NCI-H226 (cell line): Measurements from ENCODE around the gene SHISAL2A.

Source experiments
- DNase-seq: peaks from one replicate; pipeline ENCODE4 v3.0.0-alpha.2; 2015

Gene SHISAL2A

DNA sequence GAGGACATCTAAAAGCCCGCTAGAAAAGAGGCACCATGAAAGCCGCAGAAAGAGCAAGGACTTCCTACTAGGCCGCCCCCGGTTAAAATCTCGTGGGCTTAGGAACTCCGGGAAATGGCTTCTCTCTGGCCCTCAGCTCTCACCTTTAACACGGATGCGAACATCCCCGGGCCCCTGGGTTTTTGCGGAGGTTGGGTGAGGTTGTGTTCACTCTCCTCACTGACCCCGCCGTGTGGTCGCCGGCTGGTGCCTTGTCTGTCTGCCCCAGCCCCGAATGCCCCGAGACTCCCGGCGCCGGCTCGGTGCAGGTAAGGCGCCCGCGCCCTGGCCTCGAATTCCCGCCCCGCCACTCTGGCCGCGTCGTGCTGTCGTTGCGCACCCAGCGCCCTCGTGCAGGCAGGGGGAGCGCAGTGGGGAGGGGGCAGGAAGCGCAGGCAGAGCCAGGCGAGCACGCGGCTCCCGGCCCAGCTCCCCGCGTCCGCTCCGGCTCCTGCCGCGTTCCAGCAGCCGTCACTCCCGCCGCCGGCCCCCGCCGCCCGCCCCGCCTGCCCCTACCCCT is at the start of gene SHISAL2A:
Gene SHISAL2A (plus strand): TSS at position 437 of the 559 bp plus-strand sequence. CDS start 326 bp downstream, outside the sequence.
- no peak for DNase-seq

DNA sequence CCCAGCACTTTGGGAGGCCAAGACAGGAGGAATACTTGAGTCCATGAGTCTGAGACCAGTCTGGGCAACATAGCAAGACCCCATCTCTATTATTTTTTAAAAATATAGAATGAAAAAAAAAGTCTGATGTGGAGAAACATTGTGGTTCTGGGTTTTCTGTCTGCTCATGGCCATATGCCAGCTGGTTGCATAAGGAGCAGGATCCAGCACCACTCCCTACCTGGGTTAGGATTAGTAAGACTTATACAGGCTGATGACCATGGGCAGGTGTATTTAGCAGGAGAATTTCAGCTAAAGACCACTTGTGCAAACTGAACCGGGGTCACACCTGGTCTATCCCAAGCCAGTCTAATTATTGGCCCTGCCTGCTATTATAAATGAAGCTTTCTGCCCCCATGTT is 47.5 kb upstream of the SHISAL2A start:
- no peak for DNase-seq

DNA sequence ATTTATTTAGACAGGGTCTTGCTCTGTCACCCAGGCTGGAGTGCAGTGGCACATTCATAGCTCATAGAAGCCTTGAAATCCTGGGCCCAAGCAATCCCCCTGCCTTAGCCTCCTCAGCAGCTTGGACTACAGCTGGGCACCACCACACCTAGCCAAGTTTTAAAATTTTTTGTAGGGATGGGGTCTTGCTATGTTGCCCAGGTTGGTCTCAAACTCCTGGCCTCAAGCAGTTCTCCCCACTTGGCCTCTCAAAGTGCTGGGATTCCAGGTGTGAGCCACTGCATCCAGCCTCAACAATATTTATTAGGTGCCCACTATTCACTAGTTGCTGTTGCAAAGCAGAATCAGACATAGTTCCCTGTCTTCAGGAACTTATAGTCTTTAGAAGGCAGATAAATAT is 44.9 kb upstream of the SHISAL2A start:
- no peak for DNase-seq

DNA sequence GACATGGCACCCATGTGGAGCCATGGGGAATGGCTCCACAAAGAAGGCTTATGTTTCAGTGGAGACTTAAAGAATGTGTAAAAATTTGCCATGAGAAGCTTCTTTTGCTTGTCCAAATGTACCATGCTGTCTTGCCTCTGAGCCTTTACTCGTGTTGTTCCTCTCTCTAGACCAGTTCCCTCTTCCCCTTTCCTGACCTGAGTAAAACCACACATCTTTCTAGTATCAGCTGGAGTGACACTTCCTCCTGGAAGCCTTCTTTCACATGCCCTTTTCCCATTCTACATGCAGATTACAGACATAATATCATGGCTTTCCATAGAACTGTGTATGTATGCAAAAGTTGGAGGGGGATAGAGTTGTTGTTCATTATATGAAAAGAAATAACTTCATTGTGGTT is 44.4 kb upstream of the SHISAL2A start:
- DNase-seq = no peak

DNA sequence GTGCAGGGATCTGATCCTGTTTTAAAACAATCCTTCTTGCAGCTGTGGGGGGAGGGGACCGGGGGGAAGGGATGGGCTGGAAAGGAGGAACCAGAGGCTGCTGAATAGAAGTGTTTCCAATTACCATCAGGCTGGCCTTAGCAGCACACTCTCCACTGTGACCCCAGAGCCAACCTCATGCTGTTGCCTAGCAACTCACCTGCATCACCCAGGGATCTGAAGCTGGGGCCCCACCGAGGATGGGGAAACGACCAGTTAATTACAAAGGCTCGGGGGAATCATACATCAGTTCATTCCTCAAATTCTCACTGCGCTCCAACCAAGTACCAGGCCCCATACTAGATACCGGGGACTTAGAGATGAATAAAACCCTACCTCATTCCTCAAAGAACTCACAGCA is 42.7 kb upstream of the SHISAL2A start:
- DNase-seq = no peak

DNA sequence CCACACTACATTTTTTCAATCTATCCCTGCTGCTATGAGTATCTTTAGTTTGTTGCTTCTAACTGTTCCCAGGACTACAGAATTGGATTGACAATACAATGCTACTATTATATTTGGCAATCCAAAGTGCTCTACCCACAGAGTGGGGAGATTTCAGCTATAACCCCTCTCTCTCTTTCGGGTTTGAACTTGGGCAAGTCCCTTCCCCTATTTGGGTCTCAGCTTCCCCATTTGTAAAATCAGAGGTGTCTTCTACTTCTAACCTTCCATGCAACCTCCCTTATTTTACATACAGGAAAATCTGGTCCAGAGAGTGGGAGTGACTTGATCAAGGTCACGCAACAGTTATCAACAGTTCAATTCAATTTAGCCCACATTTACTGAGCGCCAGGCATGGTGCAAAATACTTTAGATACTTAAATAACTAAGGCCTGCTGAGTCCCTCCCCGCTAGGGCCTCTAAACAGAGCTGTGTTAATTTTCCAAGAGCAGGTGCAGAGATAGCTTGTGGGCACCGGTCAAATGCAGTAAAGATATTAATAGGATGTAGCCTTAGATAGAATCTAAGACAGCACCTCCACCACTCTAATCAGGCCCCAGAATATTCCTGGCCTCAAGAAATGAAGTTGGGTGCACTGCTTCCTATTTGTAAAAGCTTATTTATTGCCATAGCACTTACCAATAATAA is 40.2 kb upstream of the SHISAL2A start:
- no peak for DNase-seq

DNA sequence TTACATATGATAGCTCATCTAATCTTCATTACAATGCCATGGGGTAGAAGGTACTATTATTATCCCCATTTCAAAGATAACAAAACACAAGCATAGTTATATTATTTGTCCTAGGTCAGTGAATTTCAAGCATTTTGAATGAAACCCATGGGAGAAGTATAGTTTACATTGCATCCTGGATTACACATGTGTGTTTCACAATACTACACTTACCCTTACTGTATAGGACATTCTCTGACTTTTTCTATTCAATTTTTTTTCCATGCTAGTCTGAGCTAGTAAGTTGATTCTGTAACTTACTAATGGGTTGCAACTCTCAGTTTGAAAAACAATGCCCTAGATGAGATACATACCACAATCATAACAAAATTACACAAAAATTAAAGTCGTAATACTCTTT is 39.5 kb upstream of the SHISAL2A start:
- no peak for DNase-seq

DNA sequence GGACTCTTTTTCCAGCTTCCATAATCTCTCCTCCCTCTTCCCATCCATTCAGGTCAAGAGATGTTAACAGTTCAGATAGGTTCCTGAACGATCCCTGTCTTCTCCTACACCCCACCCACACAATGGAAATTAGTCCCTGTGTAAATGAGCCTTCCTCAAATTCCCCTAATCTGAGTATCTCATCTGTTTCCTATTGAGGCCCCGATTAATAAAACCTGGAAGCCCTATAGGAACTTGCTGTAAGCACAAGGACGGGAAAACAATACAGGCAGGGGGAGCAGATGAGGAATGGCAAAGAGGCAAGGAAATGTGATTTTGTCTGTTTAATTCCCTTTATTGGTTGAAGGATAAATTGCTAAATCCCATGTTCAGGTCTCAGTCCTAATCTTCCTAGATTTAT is 37.9 kb upstream of the SHISAL2A start:
- no peak for DNase-seq

DNA sequence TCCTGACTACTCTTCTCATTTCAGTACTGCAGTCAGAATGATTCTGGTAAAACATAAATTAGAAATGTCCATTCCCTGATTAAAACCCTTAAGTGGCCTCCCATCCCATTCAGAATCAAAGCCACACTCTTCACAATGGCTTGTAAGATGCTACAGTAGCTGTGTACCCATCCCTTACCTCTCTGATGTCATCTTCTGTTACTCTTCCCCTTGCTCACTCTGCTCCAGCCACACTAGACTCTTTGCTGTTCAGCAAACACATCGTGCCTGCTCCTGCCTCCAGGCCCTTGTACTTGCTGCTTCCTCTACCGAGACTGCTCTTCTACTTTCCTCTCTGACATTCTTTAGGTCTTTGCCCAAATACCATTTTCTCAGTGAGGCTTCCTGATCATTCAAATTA is 35.1 kb upstream of the SHISAL2A start:
- no peak for DNase-seq

DNA sequence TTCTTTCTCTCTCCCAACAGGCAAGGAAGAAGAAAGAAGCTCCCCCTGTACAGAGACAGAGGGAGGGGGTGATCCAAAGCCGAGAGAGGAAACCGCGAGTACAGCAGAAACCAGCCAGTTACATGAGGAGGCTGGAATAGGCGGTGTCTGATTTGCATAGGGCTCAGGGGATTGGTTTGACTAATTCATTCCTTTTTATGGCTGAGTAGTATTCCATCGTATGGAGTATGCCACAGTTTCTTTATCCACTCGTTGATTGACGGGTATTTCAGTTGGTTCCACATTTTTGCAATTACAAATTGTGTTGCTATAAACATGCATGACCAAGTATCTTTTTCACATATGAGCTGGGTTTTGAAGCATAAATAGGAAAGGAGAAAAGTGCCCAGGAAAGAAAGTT is 34.2 kb upstream of the SHISAL2A start:
- no peak for DNase-seq

DNA sequence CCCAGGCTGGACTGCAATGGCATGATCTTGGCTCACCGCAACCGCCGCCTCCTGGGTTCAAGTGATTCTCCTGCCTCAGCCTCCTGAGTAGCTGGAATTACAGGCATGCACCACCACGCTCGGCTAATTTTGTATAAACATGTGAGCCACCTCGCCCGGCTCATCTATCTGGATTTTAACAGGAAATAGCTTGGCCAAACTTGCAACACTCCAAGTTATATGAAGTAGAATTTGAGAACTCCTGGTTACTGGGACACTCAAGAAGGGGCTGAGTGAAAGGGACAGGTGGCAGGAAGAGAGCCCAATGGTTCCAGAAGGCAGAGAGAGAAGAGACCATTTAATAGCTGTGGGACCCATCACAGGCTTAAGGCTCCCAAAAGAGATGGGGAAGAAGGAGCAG is 33.7 kb upstream of the SHISAL2A start:
- no peak for DNase-seq

DNA sequence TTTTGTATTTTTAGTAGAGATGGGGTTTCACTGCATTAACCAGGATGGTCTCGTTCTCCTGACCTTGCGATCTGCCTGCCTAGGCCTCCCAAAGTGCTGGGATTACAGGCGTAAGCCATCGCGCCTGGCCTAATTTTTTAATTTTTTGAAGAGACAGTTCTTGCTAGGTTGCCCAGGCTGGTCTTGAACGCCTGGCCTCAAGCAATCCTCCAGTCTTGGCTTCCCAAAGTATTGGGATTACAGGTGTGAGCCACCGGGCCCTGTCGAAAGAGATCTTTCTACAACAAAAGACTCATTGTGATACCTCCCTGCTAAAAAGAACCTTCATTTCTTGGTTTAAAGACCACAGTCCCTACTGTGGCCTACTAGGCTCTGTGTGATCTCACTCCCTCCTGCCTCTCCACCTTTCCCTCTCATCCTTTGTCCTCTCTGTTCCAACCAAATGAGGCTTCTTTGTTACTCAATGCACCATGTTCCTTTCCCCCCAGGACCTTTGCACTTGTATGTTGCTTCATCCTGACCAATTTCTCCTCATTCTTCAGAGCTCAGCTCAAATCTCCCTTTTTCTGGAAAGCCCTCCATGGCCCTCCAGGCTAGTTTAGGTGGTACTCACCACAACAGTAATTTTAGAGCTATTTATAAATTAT is 32.3 kb upstream of the SHISAL2A start:
- no peak for DNase-seq

DNA sequence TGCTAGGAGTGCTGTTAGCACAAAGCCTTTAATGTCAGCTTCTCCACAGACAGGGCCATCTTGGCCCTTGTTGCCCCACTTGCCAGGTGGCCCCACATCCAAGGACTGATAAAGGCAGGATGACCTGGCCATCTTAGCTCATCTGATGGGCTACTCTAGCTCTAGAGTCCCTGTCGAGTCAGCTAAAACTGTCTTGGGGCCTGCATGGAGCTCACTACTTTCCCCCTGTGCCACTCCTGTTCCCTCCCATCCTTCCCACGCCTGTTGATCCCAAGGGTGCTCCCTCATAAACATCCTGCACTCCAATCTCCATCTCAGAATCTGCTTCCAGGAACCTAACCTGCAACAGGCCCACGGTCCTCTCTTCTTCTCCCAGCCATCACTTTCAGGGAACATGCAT is 31.4 kb upstream of the SHISAL2A start:
- DNase-seq = no peak

DNA sequence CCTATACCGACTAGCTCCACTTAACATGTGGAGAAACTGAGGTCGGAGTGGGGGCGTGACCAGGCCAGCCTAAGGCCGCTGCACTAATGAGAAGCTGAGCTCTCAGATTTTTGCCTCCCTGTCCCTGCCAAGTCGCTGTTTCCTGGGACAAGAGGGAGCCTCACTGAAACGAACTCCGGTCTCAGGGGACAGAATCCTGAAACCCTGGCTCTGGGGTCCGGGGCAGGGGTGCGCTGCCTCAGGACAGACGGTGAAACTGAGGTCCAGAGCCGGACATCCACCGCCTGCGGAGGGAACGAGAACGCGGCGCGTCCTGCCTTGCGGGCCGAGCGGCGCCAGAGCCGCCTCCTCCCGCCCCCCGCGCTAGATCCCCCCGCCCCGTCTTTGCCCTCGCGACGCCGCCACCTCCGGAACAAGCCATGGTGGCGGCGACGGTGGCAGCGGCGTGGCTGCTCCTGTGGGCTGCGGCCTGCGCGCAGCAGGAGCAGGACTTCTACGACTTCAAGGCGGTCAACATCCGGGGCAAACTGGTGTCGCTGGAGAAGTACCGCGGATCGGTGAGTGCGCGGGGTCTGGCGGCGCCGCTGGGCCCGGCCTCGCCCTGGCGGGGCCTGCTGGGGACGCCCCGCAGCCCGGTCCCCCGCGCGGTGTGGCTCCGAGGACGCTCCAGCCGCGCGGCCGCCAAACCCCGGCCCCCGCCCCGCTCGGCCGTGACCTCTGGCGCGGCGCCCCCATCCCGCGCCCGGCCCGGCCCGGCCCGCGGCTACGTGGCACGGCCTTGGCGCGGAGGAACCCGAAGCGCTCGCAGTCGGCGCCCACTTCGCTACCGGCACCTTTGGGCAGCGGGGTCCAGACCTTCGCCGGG is 30.7 kb upstream of the SHISAL2A start, which contains the start of gene GPX7:
Gene GPX7 (plus strand): TSS at position 381 of the 865 bp plus-strand sequence. CDS start 39 bp downstream, at position 420.
- DNase-seq = no peak

DNA sequence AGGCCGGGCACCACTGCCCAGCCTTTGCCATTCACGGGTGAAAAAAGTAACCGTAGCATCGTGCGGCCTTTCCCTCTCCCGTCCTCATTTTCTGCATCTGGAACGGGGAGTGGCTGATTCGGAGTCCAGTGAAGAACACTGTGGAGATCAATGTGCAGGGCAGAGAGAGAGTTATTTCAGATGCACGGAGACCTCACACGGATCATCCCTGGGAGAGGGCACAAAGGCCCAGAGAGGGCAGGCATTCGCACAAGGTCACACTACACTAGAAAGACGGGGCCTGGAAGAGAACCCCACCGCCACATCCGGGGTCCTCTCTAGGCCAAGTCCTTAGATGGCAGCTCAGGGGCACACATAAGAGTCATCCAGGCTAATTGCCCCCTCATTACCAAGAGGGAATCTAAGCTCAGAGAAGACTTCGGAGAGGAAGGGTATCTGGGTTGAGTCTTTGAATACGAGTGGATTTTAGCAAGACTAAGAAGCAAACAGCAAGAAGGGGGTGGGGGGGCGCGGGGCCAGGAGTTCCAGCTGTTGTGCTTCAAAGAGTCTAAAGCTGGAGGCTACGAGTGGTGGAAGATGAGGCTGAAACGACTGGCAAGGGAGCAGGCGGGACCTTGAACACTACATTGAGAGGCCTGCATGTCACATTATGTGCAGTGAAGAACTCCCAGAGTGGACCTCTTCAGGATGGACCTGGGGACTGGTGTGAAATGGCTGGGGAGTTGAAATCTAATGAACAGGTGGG is 29.9 kb upstream of the SHISAL2A start:
- no peak for DNase-seq

DNA sequence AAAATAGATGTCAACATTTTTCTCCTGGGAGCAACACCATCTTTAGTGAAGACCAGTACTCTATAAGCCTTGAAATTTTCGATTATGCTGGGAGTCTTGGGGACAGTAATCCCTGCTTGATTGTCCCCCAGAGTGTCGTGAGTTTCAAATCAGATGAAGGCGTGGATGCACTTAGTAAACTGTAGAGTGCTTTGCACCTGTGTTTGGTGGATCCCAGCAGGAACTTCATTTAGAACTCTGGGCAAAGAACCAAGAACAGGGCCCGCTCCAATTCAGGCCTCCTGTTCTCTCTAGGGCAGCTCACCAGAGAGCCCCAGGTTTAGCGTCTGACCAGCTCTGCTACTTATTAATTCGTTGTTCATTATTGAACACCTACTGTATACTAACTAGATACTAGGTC is 29.3 kb upstream of the SHISAL2A start:
- DNase-seq = no peak

DNA sequence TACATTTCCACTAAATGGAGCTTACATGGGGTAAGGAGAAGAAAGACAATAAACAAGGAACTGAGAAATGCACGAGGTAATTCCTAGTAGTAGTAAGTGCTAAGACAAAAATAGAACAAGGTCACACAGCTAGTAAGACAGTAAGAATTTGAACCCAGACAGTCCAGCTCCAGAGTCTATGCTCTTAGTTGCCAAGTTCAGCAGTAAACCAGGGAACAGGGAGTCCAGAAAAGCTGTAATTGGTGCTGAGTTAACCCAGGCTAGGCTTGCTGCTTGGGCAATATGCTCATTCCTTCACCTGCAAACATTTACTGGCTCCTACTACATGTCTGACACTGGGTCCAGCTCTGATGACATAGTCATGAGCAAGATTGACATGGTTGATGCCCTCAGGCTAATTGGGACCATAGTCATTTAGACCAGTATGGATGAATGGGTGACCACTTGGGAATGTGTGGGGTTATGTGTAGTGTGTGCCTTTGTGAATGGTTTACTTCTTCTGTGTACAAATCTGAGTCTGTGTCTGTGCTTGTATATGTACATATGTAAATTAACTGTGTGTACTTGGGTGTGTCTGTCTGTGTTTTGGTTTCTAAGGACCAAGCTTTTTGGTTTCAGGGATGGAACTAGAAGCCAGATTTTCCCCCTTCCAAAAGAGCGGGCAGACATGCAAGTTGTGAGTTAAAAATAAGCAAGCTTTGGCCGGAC is 28.8 kb upstream of the SHISAL2A start:
- DNase-seq = no peak

DNA sequence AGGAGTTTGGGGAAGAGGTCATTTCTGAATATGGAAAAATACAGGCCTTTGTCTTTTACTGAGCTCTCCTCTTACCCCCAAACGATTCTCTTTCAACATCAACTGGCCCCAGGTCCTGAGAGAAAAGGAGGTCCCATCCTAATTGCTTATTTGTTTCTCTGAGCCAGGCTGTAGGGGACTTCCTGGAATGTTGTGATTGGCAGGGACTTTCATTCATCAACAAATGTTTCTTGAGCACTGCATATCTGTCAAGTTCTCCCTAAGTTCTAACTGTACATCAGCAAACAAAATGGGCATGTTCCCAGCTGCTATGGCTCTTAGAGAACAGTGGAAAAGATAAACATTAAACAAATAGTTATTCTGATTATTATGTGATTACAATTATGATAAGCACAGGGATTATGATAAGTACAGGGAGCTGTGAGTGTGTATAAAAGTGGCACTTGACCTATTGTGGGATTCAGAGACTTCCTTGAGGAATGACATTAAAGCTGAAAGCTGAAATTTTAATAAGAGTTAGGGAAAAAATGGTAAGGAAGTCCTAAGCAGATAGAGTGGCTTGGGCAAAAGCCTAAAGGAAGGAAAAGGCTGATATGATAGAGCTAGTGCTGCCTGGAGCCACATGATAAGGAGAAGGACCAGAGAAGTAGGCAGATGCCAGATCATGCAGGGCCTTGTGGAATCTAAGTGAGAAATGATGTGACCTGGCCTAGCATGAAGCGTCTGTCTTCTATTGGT is 19.2 kb upstream of the SHISAL2A start:
- DNase-seq = no peak

DNA sequence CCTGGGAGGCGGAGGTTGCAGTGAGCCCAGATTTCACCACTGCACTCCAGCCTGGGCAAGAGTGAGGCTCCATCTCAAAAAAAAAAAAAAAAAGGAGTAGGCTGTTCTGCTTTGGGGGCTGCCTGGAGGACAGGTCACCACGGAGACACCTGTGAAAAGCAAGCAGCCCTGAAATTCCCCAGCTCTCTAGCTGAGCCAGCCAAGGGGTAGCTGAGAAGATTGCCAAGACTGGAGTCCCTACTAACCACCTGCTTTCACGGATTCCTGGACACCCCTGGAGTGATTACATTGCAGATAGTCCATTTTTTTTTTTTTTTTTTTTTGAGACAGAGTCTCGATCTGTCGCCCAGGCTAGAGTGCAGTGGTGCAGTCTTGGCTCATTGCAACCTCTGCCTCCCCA is 18.3 kb upstream of the SHISAL2A start:
- no peak for DNase-seq

DNA sequence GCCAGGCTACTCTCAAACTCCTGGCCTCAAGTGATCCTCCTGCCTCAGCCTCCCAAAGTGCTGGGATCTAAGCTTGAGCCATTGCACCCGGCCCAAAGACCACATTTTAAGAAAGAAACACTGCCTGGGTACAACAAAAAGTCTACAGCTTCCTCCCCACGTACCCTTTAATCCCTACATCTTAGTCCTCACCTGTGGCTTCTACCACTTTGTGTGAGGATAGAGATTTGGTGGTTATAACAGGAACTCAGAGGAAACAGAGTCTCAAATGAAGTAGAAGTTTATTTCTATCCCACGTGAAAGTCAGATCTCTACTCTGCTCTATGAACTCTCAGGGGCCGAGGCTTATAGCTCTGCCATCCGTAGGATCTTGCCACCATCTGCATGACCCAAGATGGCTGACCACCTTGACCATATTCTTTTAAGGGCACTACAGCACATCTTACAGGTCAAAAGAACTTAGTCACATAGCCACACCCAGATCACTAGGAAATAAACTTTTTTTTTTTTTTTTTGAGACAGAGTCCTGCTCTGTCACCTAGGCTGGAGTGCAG is 17.4 kb upstream of the SHISAL2A start:
- no peak for DNase-seq

DNA sequence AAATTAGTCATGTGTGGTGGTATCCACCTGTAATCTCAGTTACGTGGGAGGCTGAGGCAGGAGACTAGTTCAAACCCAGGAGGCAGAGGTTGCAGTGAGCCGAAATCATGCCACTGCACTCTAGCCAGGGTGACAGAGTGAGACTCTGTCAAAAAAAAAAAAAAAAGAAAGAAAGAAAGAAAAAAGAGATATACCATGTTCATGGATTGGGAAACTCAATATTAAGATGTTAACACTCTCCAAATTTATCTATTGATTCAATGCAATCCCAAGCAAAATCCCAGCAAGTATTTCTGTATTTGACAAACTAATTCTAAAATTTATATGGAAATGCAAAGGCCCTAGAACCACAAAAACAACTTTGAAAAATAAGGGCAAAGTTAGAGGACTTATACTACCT is 11.0 kb upstream of the SHISAL2A start:
- no peak for DNase-seq
